Measurements from ENCODE around the gene IL17C.
A peak's percentile ranks its signal among the peaks of the same experiment; 100 is the strongest.

Gene IL17C

DNA sequence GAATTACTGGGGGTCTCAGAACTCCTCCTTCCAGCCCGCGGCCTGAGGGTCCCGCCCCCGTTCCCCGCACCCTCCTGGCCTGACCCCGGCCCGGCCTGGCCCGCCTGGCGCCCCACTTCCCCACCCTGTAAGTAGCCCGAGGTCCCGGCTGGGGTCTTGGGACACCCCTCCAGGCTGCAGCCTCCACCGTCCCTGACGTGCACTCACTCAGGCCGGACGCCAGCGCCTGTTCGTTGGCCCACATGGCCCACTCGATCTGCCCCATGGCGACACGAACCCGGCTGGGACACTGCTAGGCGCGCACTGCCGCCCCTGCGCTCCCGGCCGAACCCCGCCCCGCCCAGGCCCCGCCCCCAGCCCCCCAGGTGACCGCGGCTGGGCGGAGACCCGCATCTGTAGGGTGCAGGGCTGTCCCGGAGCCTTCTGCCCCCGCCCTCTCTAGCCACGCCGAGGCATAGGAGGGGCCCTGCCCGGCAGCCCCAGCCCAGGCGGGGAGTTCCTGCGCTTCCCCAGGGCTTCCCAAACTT is 12.4 kb downstream of the IL17C start, which contains the start of gene CYBA:
Gene CYBA, minus strand, starts transcription at position 305 of the 527 bp plus-strand sequence. Its CDS starts 40 bp downstream, at position 265.
- TF ChIP-seq POLR2A (IDR thresholded peaks at IDR 0.05; ENCODE audit: low read length) (no peak), GATA1 (IDR thresholded peaks at IDR 0.05; ENCODE audit: low read depth, low read length) (no peak)

DNA sequence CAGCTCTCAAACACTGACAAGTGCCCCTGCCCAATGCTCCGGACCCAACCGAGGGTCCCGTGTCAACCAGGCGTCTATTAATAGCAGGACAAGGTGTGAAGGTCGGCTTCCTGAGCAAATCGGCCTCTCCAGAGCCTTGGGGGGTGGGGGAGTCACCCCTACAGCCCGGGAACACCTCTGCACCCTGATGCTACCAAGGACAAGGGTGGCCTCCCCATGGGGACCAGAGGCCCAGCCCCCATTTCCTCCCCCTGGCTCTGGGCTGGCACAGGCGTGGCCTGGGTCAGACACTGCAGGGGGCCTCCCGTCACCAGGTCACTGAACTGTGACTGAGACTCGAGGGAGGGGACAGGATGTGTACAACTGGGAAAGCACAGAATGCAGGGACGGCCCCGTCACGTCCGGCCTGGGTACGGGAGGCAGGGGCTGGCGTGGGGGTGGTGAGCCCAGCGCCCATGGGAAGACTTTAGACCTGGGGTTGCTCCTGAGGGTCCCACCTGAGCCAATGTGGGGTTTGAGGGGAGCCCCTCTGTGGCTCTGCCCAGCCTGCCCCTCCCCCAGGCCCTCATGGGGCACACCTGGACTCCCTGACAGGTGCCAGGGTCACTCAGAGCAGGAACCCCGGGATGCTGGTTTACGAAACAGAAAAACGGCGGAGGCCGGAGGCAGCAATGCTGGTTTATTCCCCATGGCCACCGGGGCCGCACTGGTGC is 13.1 kb downstream of the IL17C start:
- no peak for DNase-seq
- TF ChIP-seq GATA1 (IDR thresholded peaks at IDR 0.05; ENCODE audit: low read depth, low read length) (no peak), POLR2A (IDR thresholded peaks at IDR 0.05; ENCODE audit: low read length) (no peak)

More for the DNA sequence above, 12.4 kb downstream of the IL17C start, which contains the start of gene CYBA:
- peak; percentile 40 to 52 for DNase-seq

DNA sequence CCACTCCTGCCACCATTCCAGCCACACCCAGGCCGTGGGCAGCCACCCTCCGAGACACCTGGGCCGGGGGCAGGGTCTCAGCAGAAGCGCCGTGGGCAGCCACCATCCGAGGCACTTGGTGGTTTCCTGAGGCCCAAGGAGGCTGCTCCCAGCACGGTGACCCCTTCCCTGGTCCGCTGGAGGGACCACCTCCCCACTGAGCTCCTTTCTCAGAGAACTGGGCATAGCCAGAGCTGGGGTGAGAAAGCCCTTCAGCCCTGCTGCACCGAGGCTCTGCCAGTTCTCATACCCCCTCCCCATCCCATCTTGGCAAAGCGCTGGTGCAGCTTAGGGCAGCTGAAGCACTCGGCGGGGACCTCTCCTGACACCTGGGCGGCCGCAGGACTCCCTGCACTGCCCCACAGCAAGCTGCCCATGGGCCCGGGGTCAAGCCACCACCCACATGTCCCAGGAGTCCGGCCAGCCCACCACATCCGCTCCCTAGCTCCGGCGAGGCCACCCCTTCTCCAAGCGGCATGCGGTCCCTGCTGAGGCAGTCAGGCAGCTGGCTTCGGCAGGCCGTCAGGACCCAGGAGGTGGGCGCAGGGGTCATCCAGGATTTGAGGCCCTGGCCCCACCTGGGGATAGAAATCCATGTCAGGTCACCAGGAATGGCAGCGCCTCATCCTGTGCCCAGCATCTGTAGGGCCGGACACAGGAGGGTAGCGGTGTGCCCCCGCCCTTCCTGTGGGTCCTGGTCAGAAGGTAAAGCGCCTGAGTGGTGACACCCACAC is 13.8 kb downstream of the IL17C start:
- TF ChIP-seq GATA1 (IDR thresholded peaks at IDR 0.05; ENCODE audit: low read depth, low read length), result no peak
- no peak for TF ChIP-seq POLR2A (IDR thresholded peaks at IDR 0.05; ENCODE audit: low read length)
- DNase-seq, result no peak

DNA sequence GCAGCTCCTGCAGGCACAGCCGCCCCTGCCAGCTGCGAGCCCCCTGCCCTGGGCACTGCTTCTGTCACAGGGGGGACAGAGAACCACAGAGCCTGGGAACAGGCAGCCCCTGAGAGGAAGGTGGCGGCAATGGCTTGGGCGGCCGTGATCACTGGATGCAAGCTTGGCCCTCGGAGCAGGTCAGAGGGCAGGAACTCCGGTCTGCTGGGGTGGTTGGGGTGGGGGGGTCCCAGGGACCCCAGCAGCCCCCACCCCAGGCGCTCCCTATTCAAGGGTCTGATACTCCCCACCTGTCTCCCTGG is 14.3 kb downstream of the IL17C start:
- DNase-seq, result no peak
- no peak for TF ChIP-seq GATA1 (IDR thresholded peaks at IDR 0.05; ENCODE audit: low read depth, low read length)
- TF ChIP-seq POLR2A (IDR thresholded peaks at IDR 0.05; ENCODE audit: low read length), result no peak

DNA sequence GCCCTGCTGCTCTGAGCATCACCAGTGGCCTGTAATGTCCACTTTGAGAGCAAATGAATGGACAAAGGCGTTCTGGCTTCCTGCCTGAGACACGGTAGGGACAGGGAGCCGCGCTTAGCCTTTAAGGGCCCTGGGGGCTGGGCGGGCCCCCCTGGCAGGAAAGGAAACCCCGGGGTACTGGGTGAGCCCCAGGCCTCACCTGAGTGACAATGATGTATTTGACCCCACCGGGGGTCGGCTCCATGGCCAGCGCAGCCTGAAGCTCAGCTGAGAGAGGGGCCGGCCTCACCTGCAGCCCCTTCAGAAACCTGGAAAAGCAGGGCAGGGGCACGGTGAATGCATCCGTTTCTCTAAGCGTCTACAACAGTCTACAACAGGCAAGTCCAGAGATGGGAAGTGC is 14.7 kb downstream of the IL17C start:
- DNase-seq, result no peak
- no peak for TF ChIP-seq GATA1 (IDR thresholded peaks at IDR 0.05; ENCODE audit: low read depth, low read length)
- TF ChIP-seq POLR2A (IDR thresholded peaks at IDR 0.05; ENCODE audit: low read length), result no peak

DNA sequence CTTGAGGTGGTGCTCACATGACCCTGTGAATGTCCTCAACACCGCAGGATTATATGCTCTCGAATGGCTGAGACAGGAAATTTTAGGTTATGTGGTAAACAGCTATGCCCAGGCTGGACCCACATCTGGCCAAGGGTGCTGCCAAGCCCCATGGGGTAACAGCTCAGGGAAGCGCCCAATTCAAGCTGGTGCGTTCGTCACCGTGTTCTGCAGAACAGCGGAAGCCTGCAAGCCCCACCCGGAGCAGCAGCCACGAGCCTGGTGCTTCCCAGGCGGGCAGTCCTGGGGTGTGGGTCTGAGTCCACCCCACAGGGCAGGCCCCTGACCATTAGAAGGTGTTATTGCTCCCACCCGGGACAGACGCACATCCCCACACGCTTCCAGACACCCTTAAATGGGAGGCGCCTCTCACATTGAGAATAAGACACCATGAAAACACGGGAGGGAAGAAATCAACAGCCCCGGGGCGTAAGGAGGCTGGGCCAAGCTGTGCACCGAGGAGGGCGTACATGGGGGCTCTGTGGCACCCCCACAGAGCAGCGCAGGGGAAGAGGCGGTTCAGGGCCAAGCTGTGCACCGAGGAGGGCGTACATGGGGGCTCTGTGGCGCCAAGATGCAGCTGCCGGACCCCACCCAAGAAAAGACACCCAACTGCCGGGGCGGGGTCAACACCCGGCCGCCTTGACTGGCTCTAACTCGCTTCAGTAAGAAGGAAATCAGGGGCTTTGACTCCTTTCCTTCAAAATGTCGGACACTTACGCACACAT is 15.4 kb downstream of the IL17C start:
- TF ChIP-seq GATA1 (IDR thresholded peaks at IDR 0.05; ENCODE audit: low read depth, low read length) (no peak), POLR2A (IDR thresholded peaks at IDR 0.05; ENCODE audit: low read length) (no peak)
- no peak for DNase-seq

DNA sequence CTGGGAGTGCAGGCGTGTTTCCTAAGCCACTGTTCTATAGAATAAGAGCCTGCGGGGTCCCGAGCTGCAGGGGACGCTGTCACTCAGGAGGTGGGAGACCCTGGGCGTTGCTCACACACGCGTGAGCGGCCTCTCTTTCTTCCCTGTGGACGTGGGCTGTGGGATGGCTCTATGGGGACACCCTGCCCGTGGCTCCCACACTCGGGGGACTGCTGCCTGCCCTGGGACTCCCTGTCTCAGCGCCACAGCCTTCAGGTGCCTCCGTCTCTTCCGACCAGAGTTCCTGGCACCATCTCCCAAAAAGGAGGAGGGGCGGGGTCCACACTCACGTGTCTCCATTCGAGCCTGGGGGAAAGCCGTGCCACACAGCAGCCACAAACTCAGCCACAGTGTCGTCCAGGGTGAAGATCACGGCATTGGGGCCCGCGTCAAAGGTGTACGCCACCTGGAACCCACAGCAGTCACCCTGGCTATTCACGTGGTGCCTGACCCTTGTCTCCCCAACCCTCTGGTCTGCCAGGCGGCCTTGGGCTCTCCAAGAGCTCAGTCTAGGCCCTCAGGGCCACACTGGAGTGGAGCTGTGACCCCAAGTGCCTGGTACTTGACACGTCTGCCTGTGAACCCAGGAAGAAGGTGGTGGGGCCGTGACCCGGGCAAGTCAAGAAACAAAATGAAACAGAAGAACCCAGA is 16.1 kb downstream of the IL17C start:
- DNase-seq, result no peak
- TF ChIP-seq POLR2A (IDR thresholded peaks at IDR 0.05; ENCODE audit: low read length) (no peak), GATA1 (IDR thresholded peaks at IDR 0.05; ENCODE audit: low read depth, low read length) (no peak)

DNA sequence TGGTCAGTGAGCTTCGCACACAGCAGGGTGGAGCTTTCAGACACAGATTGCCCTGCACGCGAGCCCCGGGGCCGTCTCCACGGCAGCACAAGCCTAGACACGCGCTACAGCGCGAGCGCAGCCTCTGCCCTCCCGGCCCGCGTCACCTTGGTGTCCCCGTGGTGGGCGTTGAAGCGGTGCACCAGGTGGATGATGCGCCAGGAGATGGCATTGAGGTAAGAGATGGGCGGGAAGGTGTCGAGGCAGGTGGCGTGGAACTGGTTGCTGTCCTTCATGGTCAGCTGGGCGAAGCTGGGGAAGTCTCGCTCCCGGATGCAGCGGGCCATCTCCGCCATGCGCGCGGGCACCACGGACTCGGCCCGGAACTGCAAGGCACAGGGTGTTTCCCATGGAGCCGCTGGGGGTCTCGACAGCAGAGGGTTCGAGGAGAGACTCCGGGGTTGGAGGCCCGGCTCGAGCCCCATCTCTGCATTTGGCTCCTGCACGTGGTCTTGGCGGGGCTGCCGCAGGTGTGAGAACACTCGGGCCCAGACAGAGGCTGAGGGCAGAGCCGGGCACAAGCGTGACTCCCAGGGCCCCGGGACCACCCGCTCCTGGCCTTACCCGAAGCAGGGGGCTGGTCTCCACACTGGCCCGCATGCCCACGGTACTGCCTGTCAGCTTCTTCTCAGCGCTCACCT is 16.8 kb downstream of the IL17C start:
- no peak for DNase-seq
- TF ChIP-seq POLR2A (IDR thresholded peaks at IDR 0.05; ENCODE audit: low read length), result no peak
- TF ChIP-seq GATA1 (IDR thresholded peaks at IDR 0.05; ENCODE audit: low read depth, low read length), result no peak

DNA sequence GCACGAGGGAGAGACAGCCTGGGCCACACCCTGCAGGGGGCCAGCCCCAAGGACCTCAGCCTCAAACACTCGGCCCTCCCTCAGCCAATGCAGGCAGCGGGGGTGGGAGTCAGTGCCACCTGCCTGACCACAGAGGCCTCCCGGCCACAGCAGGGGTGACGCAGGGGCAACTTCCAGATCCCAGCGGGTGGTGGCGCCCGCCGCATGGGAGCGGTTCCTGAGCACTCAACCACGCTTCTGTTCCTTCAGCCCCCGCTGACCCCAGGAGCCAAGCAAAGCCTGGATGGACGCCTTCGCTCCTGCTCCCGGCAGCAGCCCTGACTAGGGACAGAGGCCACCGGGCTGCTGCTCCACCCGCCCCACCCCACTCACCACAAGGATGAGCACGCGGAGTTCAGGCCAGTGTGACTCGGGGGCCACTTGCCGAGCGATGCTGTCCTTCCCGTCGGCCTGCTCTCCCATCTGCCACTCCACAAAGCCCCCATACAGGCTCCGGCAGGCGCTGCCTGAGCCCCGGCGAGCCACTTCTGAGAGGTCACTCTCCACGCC is 17.4 kb downstream of the IL17C start:
- no peak for DNase-seq
- TF ChIP-seq POLR2A (IDR thresholded peaks at IDR 0.05; ENCODE audit: low read length), result no peak
- no peak for TF ChIP-seq GATA1 (IDR thresholded peaks at IDR 0.05; ENCODE audit: low read depth, low read length)

DNA sequence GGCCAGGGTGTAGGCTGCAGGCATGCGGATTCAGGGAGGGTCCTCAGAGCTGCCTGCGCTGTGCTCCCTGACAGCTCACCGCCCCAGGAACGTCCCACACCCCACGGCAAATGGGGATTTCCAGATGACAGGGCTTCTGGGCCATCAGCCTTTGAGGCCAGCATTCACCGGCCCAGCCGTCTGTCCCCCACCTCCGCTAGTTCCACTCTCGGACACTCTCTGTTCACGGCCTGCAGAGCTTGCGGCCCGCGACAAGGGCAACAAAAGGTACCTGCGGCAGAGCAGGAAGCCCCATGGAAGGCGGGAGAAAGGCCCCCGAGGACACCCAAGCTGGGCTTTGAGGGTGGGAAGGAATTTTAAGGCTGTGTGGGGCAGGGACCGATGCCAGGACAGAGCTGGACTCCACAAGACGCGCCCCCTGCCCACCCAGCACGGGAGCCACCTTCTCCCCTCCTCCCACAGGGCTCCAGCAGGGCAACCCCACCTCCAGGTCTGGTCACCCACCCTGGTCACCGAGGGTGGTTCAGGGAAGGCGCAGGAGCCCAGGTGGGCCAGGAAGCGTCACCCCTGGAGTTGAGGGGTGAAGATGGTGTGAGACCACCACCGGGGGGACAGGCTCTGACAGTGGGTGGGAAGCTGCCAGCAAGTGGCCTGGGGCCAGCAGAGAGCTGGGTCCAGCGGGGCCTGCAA is 18.1 kb downstream of the IL17C start:
- DNase-seq, result no peak
- no peak for TF ChIP-seq GATA1 (IDR thresholded peaks at IDR 0.05; ENCODE audit: low read depth, low read length)
- TF ChIP-seq POLR2A (IDR thresholded peaks at IDR 0.05; ENCODE audit: low read length), result no peak

DNA sequence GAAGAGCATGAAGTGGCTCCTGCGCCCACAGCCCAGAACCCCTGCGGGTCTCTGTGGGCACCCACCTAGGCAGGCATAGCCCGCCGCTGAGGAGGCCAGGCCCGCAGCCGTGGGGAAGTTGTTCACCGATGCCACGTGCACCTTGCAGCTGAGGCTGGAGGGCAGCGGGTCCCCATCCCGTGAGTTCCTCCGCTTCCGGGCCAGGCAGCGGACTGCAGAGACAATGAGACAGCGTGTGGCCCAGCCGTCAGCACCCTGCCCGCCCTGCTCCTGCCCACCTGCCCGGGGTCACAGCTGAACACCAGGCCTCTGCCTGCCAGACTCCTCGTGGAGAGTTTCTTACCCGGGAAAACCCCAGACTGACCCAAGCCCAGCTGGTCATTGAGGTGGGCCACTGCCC is 19.0 kb downstream of the IL17C start:
- DNase-seq, result no peak
- TF ChIP-seq GATA1 (IDR thresholded peaks at IDR 0.05; ENCODE audit: low read depth, low read length) (no peak), POLR2A (IDR thresholded peaks at IDR 0.05; ENCODE audit: low read length) (no peak)

DNA sequence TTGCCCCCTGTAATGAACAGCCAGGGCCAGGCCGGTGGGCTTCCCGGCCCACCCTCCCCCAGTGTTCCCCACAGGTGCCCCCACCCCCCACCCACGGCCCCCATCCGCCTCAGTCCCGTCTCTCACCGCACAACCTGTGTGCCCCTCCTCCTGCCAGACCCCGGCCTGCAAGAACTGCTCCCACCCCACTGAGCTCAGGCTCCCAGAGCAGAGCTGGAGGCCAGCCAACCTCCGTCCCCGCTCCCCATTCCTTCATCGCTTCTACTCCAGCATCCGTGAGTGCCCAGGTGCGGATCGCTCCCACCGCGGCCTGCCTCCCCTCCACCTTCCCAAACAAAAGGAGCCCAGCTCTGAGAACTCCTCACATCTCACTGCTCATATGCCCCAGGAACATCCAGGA is 20.3 kb downstream of the IL17C start:
- no peak for TF ChIP-seq GATA1 (IDR thresholded peaks at IDR 0.05; ENCODE audit: low read depth, low read length)
- no peak for TF ChIP-seq POLR2A (IDR thresholded peaks at IDR 0.05; ENCODE audit: low read length)
- DNase-seq, result no peak
